ENCODE results near the gene AGAP1. TPM values are rescaled to one million over a fixed set of nuclear protein-coding genes. Genes with fewer than 3 reads are reported as not detected.

AGAP1 gene
- total RNA-seq, 2 experiments from 2014 or later = 2.4 to 4.5 TPM

GRCh38 chr2:236180831-236181453, 687.1 kb downstream of the AGAP1 start:
- peaks cover 49% of the 10 kb centered on the region for H3K27me3 Mint-ChIP-seq
- POLR2A ChIA-PET = no interaction called here
- no peak for ATAC-seq (ENCODE audit: low read depth)
- H3K27ac Mint-ChIP-seq = peak overlapping the region; percentile 67
- DNase-seq = no peak
- H3K4me1 Mint-ChIP-seq = peaks cover 3% of the 10 kb centered on the region
- H3K36me3 Mint-ChIP-seq = no peaks in the 10 kb centered on the region
- no peak overlapping the region for H3K4me3 Mint-ChIP-seq
- no peaks in the 10 kb centered on the region for H3K9me3 Mint-ChIP-seq
